ENCODE results near the gene R3HCC1L.

GRCh38 chr10:98256692-98257091, 122.2 kb downstream of the R3HCC1L start:
- TF ChIP-seq, protein P1, sequence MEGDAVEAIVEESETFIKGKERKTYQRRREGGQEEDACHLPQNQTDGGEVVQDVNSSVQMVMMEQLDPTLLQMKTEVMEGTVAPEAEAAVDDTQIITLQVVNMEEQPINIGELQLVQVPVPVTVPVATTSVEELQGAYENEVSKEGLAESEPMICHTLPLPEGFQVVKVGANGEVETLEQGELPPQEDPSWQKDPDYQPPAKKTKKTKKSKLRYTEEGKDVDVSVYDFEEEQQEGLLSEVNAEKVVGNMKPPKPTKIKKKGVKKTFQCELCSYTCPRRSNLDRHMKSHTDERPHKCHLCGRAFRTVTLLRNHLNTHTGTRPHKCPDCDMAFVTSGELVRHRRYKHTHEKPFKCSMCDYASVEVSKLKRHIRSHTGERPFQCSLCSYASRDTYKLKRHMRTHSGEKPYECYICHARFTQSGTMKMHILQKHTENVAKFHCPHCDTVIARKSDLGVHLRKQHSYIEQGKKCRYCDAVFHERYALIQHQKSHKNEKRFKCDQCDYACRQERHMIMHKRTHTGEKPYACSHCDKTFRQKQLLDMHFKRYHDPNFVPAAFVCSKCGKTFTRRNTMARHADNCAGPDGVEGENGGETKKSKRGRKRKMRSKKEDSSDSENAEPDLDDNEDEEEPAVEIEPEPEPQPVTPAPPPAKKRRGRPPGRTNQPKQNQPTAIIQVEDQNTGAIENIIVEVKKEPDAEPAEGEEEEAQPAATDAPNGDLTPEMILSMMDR (IDR thresholded peaks at IDR 0.05) = no peak
- TF ChIP-seq EP300 (IDR thresholded peaks at IDR 0.05) = no peak
- no peak for TF ChIP-seq POLR2A (IDR thresholded peaks at IDR 0.05)
